CMK (cell line): ENCODE data around the gene CDC27.
"Not testable (repeated sequence)": the region's sequence is repeated elsewhere in the genome, so short reads cannot be mapped to it uniquely, and the experiment has no call there.

Source experiments
- DNase-seq: peaks from one replicate; pipeline ENCODE4 v3.0.0-alpha.2; 2010; ENCODE audit warnings: low read depth

The CDC27 gene, protein sequence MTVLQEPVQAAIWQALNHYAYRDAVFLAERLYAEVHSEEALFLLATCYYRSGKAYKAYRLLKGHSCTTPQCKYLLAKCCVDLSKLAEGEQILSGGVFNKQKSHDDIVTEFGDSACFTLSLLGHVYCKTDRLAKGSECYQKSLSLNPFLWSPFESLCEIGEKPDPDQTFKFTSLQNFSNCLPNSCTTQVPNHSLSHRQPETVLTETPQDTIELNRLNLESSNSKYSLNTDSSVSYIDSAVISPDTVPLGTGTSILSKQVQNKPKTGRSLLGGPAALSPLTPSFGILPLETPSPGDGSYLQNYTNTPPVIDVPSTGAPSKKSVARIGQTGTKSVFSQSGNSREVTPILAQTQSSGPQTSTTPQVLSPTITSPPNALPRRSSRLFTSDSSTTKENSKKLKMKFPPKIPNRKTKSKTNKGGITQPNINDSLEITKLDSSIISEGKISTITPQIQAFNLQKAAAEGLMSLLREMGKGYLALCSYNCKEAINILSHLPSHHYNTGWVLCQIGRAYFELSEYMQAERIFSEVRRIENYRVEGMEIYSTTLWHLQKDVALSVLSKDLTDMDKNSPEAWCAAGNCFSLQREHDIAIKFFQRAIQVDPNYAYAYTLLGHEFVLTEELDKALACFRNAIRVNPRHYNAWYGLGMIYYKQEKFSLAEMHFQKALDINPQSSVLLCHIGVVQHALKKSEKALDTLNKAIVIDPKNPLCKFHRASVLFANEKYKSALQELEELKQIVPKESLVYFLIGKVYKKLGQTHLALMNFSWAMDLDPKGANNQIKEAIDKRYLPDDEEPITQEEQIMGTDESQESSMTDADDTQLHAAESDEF

DNA sequence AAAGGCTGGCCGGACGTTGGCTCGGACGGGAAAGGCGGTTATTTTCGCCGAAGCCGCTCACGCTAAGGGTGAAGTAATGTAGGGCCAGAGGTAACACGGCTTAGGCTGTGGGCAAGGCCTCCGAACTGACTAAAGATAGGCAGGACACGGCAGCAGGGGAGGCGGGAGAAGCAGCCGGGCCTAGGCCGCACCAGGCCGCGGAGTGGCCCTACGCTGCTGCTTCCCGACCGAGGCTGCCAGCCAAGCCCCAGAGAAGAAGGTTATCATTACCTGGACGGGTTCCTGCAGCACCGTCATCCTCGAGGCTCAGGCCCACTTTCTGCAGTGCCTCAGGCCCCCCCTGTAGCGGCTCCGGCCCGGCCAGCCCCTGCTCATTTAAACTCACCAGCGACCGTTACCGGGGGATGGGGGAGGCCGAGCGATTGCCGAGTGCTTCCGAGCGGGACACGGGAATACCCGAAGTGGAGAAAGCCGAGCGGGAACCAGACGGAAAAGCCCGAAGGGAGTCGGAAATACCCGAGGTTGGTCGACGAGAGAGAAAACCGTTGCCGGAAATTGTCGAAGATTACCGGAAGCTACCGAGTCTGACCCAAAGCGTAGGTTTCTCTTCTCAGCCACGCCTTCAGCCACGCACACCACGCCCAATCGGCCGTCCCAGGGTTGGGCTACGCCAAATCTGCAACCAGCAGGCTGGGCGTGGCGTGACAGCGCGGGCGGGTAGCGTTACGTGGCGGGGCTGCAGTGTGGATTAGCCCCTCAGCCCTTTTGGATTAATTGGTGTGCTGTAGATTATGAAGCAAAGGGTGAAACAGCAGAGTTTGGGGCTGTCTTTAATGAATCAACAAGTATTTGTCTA lies at the start of gene CDC27:
Gene CDC27, minus strand, starts transcription at position 420 of the 856 bp plus-strand sequence. Its CDS starts 123 bp downstream, at position 297.
- DNase-seq, result peak; percentile 92

DNA sequence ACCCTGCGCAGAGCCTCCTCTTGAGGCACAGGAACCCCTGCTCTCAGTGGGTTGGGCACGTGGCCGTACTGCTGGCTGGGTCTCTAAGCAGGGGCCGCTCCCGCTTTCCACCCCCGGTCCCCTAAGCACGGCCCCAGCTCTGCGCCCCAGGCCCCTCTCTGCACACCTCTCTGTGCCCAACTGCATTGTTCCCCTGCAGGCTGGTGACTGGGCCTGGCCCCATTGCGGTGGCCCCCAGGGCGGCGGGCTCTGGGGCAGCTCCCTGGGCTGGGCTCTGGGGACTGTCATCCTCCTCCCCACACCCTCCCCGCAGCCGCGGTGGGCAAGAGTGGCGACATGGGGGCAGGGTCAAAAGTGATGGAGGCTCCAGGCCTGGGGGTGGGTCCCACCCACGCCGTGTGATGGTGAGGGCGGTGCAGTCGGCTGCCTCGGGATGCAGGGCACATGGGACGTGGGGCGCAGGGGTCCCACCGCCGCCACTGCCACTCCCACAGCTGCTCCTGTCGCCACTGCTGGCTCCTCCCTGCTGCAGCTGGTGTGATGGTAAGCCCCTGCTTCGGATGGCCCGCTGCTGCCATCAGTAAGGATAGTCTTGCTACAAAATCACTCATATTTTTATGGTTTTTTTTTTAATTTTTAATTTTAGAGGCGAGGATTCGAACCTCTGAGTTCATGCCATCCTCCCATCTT lies 49.4 kb upstream of the CDC27 start:
- DNase-seq, result no peak

DNA sequence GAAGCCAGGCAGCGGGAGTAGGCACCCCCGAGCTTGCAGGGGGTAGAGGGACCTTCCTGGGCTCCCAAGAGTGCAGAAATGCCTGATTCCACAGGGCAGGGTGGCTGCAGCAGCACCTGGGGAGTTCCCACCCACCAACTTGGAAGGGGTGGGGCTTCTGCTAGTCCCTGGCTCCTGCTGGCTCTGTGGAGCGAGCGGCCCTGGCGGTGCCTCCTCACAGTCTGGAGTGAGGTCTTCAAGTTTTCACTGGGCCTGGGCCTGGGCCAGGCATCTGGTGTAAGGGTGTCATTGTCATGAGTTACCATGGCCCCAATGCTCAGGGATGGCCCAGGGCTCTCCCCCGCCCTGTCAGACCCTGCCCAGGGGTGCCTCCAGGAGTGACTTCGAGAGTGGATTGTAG lies 48.7 kb upstream of the CDC27 start:
- DNase-seq, result no peak

DNA sequence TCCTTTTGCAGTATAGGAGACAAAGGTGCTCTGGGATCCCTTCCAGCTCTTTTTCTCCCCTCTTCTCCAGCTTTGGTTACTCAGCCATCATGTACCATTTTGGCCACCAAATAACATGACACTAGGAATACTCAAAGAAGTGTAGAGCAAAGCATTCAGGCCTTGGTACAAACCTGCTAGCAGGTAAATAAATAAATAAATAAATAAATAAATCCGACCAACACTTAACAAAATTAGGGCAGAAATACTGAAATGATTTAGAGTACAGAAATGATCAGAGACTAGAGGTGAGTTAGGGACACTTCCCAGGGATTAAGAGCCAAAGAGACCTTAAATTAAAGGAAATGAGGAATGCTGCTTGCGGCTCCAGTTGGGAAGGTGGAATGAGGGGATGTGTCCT lies 46.8 kb upstream of the CDC27 start:
- DNase-seq, result no peak

DNA sequence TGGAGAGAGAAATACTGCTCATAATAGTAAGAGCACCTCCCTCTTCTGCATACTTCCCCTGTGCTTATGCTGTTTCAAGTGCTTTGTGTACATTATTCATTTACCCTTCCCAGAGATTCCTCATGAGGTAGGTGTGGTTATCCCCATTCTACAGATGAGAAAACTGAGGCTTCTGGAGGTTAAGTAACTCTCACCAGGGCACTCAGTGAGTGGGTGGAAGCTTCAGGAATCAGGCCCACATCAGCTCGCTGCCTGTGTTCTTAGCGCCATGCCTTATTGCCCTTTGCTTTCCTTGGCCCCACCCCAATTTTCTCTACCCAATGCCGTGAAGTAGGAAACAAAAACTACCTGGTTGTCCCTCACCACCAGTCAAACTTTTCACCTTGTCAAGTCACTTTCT lies 46.4 kb upstream of the CDC27 start:
- DNase-seq, result no peak

DNA sequence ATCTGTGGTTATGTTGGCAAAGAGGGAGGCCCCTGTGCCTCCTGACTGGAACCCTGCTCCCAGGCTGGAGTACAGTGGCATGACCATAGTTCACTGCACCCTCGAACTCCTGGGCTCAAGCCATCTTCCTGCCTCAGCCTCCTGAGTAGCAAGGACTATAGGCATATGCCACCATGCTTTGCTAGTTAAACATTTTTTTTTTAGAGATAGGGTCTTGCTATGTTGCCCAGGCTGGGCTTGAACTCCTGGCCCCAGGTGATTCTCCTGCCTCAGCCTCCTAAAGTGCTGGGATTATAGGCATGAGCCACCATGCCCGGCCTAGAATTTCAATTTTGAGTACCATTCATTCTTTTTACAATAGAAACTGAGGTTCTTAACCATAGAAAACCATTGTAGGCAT lies 43.4 kb upstream of the CDC27 start:
- DNase-seq, result no peak

DNA sequence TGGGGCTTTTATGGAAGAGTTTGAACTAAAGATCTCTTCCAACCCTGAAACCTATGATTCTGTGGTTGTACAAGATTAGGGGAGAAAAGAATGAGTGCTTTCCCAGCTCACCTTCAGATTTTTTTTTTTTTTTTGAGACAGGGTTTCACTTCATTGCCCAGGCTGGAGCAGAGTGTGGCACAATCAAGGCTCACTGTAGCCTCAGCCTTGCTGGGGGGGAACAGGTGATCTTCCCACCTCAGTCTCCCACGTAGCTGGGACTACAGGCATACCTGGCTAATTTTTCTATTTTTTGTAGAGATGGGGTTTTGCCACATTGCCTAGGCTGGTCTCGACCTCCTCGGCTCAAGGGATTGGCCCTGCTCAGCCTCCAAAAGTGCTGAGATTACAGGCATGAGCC lies 42.8 kb upstream of the CDC27 start:
- DNase-seq, result no peak

DNA sequence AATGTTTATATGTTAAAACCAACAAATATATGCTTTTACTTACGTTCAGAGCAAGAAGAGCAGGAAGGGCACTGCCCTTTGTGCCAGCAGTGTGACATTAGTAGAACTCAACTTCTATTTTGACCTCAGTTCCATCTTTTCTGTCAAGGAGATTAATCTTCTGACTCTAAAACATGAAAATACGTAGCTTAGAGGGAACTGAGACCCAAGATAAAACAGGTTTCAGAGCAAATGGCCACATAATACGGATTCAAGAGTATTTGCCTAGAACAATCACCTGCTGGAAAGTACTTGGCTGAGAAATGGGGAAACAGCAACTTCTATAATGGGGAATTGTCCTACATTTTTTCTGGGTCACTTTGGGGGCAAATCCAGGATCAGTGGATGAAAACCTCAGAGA lies 42.2 kb upstream of the CDC27 start:
- DNase-seq, result no peak

DNA sequence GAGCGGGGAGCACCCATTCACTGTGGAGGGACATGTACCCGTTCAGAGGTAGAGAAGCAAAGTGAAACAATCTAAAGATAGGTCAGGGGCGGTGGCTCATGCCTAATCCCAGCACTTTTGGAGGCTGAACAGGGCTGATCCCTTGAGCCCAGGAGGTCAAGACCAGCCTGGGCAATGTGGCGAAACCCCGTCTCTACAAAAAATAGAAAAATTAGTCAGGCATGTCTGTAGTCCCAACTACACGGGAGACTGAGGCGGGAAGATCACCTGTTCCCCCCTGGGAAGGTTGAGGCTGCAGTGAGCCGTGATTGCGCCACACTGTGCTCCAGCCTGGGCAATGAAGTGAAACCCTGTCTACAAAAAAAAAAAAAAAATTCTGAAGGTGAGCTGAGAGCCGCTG lies 41.8 kb upstream of the CDC27 start:
- DNase-seq, result no peak

DNA sequence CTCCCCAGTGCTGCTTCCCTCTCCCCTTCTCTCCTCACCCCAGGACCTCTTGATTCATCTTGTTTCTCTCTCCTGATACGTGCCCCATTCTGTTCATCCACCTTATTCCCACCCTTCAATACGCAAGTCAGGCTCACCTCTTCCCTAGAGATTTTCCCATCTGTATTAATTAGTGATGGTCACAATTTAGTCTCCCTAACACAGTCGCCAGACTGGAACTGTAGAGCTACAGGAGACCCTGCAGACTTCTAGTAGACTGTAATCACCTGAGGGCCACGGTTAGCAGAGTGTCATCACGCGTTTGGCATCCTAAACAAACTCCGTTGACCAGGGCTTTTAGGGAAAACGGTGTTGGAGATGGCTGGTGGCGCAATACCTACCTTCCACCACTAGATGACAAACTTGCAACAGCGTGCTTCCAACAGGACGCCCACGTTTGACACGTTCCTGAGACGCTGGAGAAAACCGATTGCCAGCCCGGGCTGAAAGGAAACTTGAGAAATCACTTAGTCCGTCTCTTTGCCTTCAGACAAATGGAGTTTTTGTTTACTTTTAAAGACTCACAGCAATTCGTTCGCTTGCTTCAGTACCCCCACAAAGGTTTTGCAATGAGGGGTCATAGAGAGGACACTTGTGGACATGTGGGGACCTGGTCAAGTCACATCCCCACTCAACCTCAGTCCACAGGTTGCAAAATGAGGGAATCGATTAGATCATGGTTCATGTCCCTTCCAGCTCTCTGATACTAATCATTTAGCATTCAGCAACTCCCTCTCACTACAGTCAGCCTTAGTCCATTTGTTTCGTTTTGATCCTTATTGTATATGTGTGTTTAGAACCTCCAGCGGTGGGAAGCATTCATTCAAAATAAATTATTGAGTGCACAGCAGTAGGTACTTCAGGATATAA lies 40.7 kb upstream of the CDC27 start:
- no peak for DNase-seq

DNA sequence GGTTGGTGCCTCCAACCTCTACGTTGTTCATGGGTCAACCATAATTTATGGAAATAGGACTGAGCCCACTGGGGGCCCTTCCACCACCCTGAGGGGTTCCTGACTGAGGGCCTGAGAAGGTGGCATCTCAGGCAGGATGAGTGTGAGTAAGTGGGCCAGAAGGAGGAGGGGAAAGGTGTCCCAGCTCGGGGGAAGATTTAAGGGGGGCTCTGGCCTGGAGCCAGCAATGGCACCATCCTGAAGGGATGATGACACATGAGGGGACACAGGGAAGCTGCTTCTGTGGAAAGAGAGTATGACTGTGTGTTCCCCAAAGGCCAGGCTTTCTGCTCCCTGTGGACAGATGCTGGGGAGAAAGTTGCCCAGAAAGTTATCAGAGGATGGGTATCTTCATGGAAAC lies 38.8 kb upstream of the CDC27 start:
- DNase-seq, result no peak

DNA sequence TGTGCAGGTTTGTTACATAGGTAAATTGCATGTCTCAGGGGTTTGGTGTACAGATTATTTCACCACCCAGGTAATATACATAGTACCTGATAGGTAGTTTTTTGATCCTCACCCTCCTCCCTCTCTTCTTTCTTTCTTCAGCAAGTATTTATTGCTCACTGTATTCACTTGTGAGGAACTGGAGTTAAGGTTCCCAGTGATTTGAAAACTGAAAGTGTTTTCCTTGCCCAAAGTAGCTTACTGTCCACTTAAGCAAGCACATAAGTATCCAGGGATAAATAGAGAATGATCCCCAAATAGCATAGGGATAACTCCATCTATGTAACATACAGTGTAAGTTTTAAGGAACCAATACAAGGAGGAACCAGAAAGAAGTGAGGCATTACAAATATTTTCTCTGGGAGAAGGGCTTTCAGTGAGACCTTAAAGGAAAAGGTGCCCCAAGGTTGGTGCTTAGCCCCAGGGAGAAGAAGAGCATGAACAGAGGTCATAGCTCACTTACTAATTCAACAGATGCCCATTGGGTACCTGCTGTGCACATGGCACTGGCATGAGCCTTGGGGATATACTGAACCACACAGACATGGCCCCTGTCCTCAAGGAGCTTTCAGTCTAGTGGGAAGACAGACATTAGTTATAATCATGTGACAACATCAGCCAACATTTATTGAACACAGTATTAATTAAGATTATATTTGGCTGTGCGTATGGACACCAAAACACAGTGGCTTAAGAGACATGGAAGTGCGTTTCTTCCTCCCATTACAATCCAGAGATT lies 37.0 kb upstream of the CDC27 start:
- no peak for DNase-seq

DNA sequence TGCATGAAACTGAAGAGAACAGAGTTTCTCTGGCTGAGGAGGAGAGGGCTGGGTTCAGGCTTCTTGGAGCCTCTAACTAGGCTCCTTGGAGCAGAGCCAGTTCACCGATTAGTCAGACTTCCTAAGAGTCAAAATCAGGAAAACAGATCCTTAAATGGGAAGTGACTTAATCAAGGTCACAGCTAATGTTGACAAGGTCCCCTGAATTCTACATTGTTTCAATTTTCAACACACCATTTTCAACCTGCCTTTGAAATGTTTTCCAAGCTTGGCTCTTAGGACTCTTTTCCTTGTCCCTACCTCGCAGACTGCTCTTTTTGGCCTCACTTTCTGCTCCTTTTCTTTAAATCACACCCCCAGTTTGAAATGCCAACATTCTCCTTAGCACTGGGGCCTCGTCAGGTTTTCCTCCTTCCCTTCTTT lies 36.4 kb upstream of the CDC27 start:
- no peak for DNase-seq

DNA sequence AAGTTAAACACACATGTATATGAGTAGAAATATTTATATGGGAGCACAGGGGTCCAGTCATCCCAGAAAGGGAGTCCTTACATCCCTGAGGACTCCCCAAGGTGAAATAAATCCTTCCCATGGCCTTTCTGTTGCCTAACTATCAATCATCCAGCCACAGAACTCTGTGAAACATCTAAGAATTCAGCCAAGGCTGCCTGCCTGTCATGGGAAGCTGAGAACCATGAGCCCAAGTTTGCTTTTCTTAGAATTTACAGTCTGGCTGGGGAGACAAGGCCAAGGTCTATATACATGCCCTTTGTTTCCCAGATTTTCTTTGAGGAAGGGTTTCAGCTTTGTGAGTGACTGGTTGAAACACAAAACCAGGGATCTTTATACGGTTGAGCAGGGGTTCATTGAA lies 35.9 kb upstream of the CDC27 start:
- DNase-seq, result no peak

DNA sequence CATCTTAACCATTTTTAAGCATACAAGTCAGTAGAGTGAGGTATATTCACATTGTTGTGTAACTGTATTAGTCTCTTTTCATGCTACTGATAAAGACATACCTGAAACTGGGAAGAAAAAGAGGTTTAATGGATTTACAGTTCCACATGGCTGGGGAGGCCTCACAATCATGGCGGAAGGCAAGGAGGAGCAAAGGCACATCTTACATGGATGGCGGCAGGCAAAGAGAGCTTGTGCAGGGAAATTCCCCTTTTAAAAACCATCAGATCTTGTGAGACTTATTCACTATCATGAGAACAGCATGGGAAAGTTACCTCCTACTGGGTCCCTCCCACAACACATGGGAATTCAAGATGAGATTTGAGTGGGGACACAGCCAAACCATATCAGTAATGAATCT lies 35.0 kb upstream of the CDC27 start:
- not testable (repeated sequence) for DNase-seq

DNA sequence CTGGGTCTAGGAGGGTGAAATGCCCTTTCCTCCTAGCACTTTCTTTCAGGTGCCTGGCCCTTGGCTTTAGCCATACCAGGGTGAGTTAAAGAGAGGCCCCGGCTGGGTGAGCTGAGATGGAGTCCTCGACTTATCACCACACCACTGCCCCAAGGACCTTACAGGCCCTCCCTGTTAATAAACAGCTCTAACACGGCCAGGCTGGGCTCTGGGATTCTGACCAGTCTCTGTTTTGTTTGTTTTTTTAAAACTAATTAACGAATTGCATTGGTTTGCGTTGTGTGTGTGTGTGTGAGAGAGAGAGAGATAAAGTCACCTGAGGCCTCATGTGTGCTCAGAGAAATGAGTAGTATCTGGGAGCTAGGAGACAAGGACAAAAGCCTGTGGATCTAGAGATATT lies 34.4 kb upstream of the CDC27 start:
- DNase-seq, result no peak

DNA sequence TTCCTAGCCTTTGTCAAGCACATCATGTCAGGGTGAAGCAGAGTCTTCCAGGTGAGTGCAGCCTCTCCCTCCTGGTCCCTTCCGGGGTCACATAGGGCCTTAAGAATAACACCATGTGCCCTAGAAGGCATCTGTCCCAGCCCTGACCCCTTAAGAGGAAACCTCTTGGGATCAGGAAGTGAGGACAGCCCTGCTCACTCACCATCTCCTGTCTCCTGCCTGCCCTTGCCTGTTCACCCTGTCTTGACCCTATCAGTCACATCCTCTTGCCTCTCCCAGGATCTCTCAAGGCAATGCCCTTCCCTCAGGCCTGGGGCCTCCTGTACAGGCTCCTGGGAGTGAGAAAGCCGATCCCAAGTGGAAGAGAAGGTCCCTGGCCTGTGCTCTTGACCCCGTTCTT lies 33.9 kb upstream of the CDC27 start:
- no peak for DNase-seq

DNA sequence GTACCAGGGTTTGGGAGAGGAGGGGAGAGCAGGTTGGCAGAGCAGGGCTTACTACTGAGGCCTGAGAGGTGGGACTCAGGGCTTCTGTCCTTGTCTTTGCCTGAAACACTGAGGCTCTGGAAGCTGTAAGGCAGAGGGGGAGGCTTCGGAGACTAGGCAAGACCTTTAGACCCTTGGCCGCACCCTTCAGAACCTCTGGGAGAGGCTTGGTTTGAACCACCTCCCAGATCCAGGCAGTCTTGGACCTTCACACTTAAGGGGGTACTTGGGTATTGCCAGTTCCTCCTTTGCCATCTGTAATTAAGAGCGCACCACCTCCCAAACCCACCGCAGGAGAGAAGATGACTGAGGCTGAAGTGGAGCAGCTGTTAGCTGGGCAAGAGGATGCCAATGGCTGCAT lies 33.0 kb upstream of the CDC27 start:
- DNase-seq, result no peak

DNA sequence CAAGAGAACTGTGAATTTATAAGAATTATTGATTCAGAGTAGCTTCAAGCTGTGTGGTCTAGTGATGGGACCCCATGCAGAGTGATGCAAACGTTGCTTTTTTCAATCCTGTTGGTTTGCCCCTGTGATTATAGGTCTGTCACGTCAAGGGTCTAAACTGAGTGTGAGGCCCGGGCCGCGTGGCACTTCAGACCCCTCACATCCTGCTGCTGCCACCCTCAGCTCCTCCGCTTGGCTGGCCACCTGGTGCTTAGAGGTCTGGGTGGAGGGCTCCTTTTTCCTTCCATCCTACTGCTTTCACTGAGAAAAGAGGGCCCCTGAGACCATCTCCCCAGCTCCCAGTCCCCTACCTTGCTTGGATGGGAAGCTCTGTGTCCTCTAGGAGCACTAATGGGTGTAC lies 32.1 kb upstream of the CDC27 start:
- DNase-seq, result no peak

DNA sequence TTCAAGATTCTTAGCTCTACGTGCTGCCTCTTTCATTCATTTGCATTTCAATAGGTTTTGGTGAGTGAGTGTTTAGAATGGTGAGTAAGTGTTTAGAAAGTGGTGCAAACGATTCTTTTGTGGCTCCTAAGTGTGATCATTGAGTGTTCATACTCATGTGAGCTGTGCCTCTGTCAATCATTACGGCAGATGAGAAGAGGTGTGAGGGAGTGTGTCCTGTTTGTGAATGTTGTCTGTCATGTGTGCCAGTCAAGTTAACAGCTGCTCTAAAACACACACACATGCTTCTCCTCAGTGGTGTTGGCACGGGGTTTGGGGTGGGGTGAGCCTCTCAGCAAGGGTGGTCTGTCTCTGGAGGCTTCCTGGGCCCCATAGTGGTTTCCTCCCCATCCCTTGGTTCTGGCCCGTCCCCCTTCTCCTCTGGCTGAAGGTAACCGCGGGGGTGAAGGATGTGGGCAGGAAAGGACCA lies 31.5 kb upstream of the CDC27 start:
- no peak for DNase-seq
